IPS-18a (cell line): ENCODE results near the gene GTF3C4.

Experiments
- H3K27ac ChIP-seq: one replicate; pipeline ENCODE4 v1.5.1; 2013; ENCODE audit warnings: low read length
- H3K27me3 ChIP-seq: one replicate; pipeline ENCODE4 v1.6.1; 2013; ENCODE audit warnings: mild to moderate bottlenecking, low read length; ENCODE audit not compliant: control insufficient read depth, insufficient read depth
- H3K36me3 ChIP-seq: one replicate; pipeline ENCODE4 v1.6.1; 2013; ENCODE audit warnings: low read depth, low read length; ENCODE audit not compliant: control insufficient read depth
- H3K4me1 ChIP-seq: one replicate; pipeline ENCODE4 v1.6.1; 2013; ENCODE audit warnings: low read depth, low read length; ENCODE audit not compliant: control insufficient read depth
- H3K4me3 ChIP-seq: one replicate; pipeline ENCODE4 v1.5.1; 2013; ENCODE audit warnings: low read length
- H3K9ac ChIP-seq: one replicate; pipeline ENCODE4 v1.6.1; 2013; ENCODE audit warnings: mild to moderate bottlenecking, low read length, moderate library complexity
- H3K9me3 ChIP-seq: one replicate; pipeline ENCODE4 v1.6.1; 2013; ENCODE audit warnings: low read depth, low read length; ENCODE audit not compliant: control insufficient read depth

GTF3C4 gene

GRCh38 chr9:132739710-132740310 lies 69.5 kb downstream of the GTF3C4 start:
- Histone ChIP-seq H3K27me3 (peaks cover 42% of the 10 kb centered on the region), H3K27ac (no peak overlapping the region), H3K36me3 (no peaks in the 10 kb centered on the region), H3K4me3 (no peak overlapping the region), H3K4me1 (peaks cover 21% of the 10 kb centered on the region), H3K9me3 (no peaks in the 10 kb centered on the region), H3K9ac (no peak overlapping the region)

- H3K9ac ChIP-seq, result no peak overlapping the region
- H3K4me1 ChIP-seq, result peaks cover 24% of the 10 kb centered on the region
- no peak overlapping the region for H3K4me3 ChIP-seq
- H3K27me3 ChIP-seq, result peaks cover 51% of the 10 kb centered on the region
- no peak overlapping the region for H3K27ac ChIP-seq
- no peaks in the 10 kb centered on the region for H3K9me3 ChIP-seq
- no peaks in the 10 kb centered on the region for H3K36me3 ChIP-seq
Measured at GRCh38 chr9:132740526-132741309, 70.5 kb downstream of the GTF3C4 start.

GRCh38 chr9:132742821-132743311 lies 72.6 kb downstream of the GTF3C4 start:
- Histone ChIP-seq H3K27ac (no peak overlapping the region), H3K9me3 (no peaks in the 10 kb centered on the region), H3K4me3 (no peak overlapping the region), H3K27me3 (peaks cover 66% of the 10 kb centered on the region), H3K36me3 (no peaks in the 10 kb centered on the region), H3K4me1 (peaks cover 24% of the 10 kb centered on the region), H3K9ac (no peak overlapping the region)

- no peak overlapping the region for H3K9ac ChIP-seq
- H3K36me3 ChIP-seq, result no peaks in the 10 kb centered on the region
- H3K4me3 ChIP-seq, result no peak overlapping the region
- peaks cover 66% of the 10 kb centered on the region for H3K27me3 ChIP-seq
- H3K4me1 ChIP-seq, result peaks cover 24% of the 10 kb centered on the region
- H3K9me3 ChIP-seq, result no peaks in the 10 kb centered on the region
- no peak overlapping the region for H3K27ac ChIP-seq
Measured at GRCh38 chr9:132743931-132744479, 73.7 kb downstream of the GTF3C4 start.
